COR-L47 (cell line): ENCODE results near the gene TRIM59.

Experiments
- DNase-seq: peaks from one replicate; lab custom pipeline; 2025; lab: John Stamatoyannopoulos, UW

Gene TRIM59

GRCh38 chr3:160402221-160403027, 47.2 kb downstream of the TRIM59 start:
- DNase-seq = no peak

GRCh38 chr3:160401291-160402095, 48.1 kb downstream of the TRIM59 start:
- DNase-seq = peak; percentile 36

GRCh38 chr3:160400702-160401150, 48.9 kb downstream of the TRIM59 start:
- no peak for DNase-seq

- peak; percentile 51 for DNase-seq
Measured at GRCh38 chr3:160400030-160400701, 49.4 kb downstream of the TRIM59 start.

- DNase-seq = peak; percentile 99
Measured at GRCh38 chr3:160399125-160400029, 50.2 kb downstream of the TRIM59 start, which contains the start of the genes IFT80 and SMC4. TSS of gene IFT80 (minus strand) at chr3:160399225. CDS start at chr3:160384600, 14,625 bp downstream. TSS of gene SMC4 (plus strand) at chr3:160399650. CDS start at chr3:160400827, 1,177 bp downstream.

GRCh38 chr3:160398820-160399124, 50.8 kb downstream of the TRIM59 start:
- no peak for DNase-seq

- DNase-seq = no peak
Measured at GRCh38 chr3:160395297-160395696, 54.3 kb downstream of the TRIM59 start.

GRCh38 chr3:160394009-160394392, 55.6 kb downstream of the TRIM59 start:
- DNase-seq = no peak

- no peak for DNase-seq
Measured at GRCh38 chr3:160393346-160394008, 56.1 kb downstream of the TRIM59 start.

GRCh38 chr3:160392798-160393197, 56.8 kb downstream of the TRIM59 start:
- DNase-seq = no peak

- DNase-seq = no peak
Measured at GRCh38 chr3:160390565-160391138, 58.9 kb downstream of the TRIM59 start.
